Adipocyte (in vitro differentiated cells): Measurements from ENCODE around the gene FFAR4.

Experiments
- DNase-seq: peaks from one replicate; pipeline ENCODE4 v3.0.0-alpha.2; 2015; ENCODE audit warnings: low read depth
- H3K27me3 ChIP-seq: replicated peaks from 2 replicates; pipeline ENCODE4 v1.7.0; 2013; ENCODE audit warnings: mild to moderate bottlenecking, low read length, moderate library complexity; ENCODE audit not compliant: control insufficient read depth, insufficient read depth
- H3K36me3 ChIP-seq: 2 replicates; pipeline ENCODE4 v1.7.0; 2013; ENCODE audit warnings: low read length, mild to moderate bottlenecking, moderate library complexity; ENCODE audit not compliant: control insufficient read depth, insufficient read depth, severe bottlenecking
- H3K4me1 ChIP-seq: 2 replicates; pipeline ENCODE4 v1.7.0; 2013; ENCODE audit warnings: mild to moderate bottlenecking, low read length, moderate library complexity; ENCODE audit not compliant: control insufficient read depth, insufficient read depth
- H3K4me3 ChIP-seq: 2 replicates; pipeline ENCODE4 v1.7.0; 2013; ENCODE audit warnings: mild to moderate bottlenecking, low read length, moderate library complexity
- H3K9ac ChIP-seq: 2 replicates; pipeline ENCODE4 v1.7.0; 2013; ENCODE audit warnings: mild to moderate bottlenecking, low read length, moderate library complexity
- H3K9me3 ChIP-seq: 2 replicates; pipeline ENCODE4 v1.7.0; 2013; ENCODE audit warnings: mild to moderate bottlenecking, low read length, moderate library complexity; ENCODE audit not compliant: control insufficient read depth

The FFAR4 gene

DNA sequence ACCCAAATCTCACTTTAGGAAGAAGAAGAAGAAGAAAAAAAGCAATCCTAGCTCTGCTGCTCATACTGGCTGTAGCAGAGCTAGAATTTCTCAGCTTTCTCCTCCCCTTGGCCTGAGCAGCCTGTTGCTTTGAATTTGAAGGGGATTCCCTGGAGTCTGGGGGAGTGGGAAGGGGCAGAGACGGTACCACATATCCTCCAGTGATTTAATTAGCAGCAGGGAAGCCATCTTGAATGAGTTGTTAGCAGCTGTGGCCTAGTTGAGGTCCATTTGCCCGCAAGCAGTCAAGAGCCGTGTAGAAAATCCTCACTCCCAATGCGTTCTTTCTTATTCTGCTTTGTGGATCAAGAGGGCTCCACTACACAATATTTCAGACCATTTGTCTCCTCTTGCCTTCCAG is 62.4 kb downstream of the FFAR4 start:
- peaks cover 29% of the 10 kb centered on the region for H3K27me3 ChIP-seq
- no peaks in the 10 kb centered on the region for H3K4me1 ChIP-seq
- H3K4me3 ChIP-seq = no peak overlapping the region
- no peaks in the 10 kb centered on the region for H3K36me3 ChIP-seq
- no peak overlapping the region for H3K9ac ChIP-seq
- no peak for DNase-seq
- no peaks in the 10 kb centered on the region for H3K9me3 ChIP-seq

DNA sequence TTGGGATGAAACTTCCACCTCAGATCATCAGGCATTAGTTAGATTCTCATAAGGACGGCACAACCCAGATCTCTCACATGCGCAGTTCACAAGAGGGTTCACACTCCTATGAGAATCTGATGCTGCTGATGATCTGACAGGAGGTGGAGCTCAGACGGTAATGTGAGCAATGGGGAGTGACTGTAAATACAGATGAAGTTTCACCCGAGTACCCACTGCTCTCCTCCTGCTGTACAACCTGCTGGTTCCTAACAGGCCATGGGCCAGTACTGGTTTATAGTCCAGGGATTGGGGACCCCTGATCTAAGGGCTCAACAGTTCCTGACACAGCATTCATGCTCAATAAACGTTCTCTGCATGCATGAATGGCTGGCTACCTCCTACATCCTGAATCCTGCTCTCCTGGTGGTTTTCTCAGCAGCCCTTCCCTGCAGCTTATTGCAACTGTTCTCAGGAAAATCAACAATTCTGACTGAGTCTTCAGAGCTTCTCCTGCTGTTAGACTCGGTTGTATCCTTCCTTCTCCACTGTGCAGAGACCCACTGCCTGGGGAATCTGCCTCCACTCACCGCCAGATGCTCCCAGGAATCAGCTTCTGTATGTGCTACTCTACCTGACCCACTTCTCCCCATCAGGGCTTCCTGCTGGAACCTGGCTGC is 63.3 kb downstream of the FFAR4 start:
- H3K36me3 ChIP-seq = no peaks in the 10 kb centered on the region
- H3K4me1 ChIP-seq = no peaks in the 10 kb centered on the region
- H3K27me3 ChIP-seq = peaks cover 29% of the 10 kb centered on the region
- DNase-seq = no peak
- H3K9me3 ChIP-seq = no peaks in the 10 kb centered on the region
- no peak overlapping the region for H3K9ac ChIP-seq
- no peak overlapping the region for H3K4me3 ChIP-seq

DNA sequence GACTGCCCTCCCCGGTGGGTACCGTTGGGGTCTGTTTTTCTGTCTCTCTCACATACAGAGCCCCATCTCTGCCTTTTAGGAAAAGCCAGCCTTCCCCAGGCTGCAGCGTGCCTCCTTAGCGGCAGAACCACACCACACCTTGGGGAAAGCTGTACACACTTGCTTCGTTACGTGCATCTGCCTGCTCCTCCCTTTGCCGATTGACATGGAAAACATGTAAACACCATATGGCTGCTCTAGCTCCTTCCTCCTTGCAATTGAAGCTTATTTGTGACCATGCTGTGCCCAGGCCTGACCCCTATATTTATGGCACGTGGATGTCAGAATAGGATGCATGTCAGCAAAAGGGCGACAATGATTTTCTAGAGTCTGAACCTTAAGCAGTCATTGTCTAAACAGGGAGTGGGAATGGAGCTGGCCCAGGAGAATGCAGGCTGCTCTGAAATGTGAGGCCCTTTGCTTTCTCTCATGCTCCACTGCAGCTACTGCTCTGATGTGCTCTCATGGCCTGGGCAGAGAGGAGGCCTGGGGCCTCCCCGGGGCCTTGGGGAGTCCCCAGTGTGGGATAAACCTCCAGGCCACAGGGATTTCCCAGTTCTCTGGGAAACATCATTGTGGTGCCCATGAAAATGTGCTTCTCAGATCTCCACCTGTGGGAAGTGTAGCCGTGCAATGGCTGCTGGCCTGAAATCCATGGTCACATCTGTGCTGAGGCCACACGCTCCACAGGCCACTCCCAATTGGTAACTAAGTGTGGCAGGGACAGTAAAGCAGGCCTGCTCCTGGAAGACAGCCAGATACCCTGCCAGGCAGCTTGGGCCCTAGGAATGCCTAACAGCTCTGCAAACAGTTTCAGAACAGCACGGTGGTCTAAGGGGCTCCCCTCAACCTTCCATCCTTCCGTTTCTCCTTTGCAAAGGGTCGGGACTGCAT is 64.4 kb downstream of the FFAR4 start:
- Histone ChIP-seq H3K36me3 (no peaks in the 10 kb centered on the region), H3K4me3 (no peak overlapping the region), H3K9ac (no peak overlapping the region), H3K9me3 (peaks cover 3% of the 10 kb centered on the region), H3K27me3 (peaks cover 27% of the 10 kb centered on the region), H3K4me1 (no peaks in the 10 kb centered on the region)
- no peak for DNase-seq
